ENCODE results near the gene DEPP1. TPM values are rescaled to one million over a fixed set of nuclear protein-coding genes. Genes with fewer than 3 reads are reported as not detected.

Gene DEPP1
- total and polyA plus RNA-seq, 2 donors (not counting 1 experiment from before 2014, with no cell fraction given) = not detected

DNA sequence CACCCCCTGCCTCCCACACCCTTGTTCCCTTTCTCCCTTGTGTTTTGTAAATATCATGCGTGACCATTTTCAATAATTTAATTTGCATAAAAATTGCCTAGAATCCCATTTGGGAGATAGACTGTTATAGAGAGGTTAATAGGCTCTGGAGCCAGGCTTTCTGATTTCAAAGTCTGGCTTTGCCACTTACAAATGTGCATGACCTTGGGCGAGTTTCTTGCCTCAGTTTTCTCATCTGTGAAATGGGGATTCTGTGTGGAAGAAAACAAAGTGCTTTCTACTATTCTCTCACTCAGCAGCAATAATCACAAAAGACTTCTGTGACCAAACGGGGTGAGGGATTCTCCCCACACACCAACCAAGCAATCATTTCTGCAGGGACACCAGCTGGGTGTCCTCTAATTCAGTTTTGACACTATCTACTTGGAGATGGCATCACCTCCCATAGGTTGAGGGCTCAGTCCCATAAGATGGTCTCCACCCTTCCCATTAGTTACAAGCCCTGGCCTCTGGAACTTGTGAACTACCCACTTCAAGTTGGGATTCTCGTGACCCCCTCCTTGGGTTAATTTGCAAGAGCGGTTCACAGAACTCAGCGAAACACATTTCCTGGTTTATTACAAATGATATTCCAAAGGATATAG lies 18.6 kb upstream of the DEPP1 start:
- Histone ChIP-seq H3K27ac (ENCODE audit: low read length in 2 of 2) (no peak overlapping the region), H3K36me3 (replicated peaks in 1 of 2; ENCODE audit: control extremely low read depth in 1 of 2, control insufficient read depth in 1 of 2, extremely low read depth in 1 of 2, insufficient read depth in 2 of 2, low read length in 1 of 2) (no peaks in the 10 kb centered on the region), H3K4me1 (ENCODE audit: control insufficient read depth in 2 of 2, insufficient read depth in 2 of 2, low read length in 2 of 2) (peaks cover 13 to 16% of the 10 kb centered on the region in 2 donors), H3K9me3 (ENCODE audit: control extremely low read depth in 1 of 3, control insufficient read depth in 2 of 3, insufficient read depth in 1 of 3, low read length in 2 of 3) (no peaks in the 10 kb centered on the region), H3K79me2 (ENCODE audit: control insufficient read depth, insufficient read depth, low read length) (peaks cover 11% of the 10 kb centered on the region), H3K9ac (ENCODE audit: low read length) (no peak overlapping the region), H3K27me3 (replicated peaks in 1 of 4; ENCODE audit: control extremely low read depth in 1 of 4, control insufficient read depth in 3 of 4, insufficient read depth in 4 of 4, low read length in 3 of 4) (no peaks in the 10 kb centered on the region), H3K4me2 (replicated peaks; ENCODE audit: low read depth, low read length, poor library complexity, severe bottlenecking) (no peak overlapping the region), H2AFZ (ENCODE audit: insufficient read depth, low read depth, low read length, poor library complexity, severe bottlenecking) (no peak overlapping the region), H4K20me1 (ENCODE audit: control insufficient read depth, insufficient read depth, low read length, poor library complexity, severe bottlenecking) (no peaks in the 10 kb centered on the region), H3K4me3 (ENCODE audit: control extremely low read depth in 1 of 5, extremely low read depth in 1 of 5, insufficient read depth in 1 of 5, low read depth in 2 of 5, low read length in 4 of 5) (no peak overlapping the region)
- no peak overlapping the region for H3K27ac Mint-ChIP-seq
- no peak for DNase-seq
- TF ChIP-seq EZH2 (IDR thresholded peaks at IDR 0.05; ENCODE audit: borderline replicate concordance, insufficient read depth, low read depth, low read length, poor library complexity, severe bottlenecking) = no peak
- TF ChIP-seq, protein P1, sequence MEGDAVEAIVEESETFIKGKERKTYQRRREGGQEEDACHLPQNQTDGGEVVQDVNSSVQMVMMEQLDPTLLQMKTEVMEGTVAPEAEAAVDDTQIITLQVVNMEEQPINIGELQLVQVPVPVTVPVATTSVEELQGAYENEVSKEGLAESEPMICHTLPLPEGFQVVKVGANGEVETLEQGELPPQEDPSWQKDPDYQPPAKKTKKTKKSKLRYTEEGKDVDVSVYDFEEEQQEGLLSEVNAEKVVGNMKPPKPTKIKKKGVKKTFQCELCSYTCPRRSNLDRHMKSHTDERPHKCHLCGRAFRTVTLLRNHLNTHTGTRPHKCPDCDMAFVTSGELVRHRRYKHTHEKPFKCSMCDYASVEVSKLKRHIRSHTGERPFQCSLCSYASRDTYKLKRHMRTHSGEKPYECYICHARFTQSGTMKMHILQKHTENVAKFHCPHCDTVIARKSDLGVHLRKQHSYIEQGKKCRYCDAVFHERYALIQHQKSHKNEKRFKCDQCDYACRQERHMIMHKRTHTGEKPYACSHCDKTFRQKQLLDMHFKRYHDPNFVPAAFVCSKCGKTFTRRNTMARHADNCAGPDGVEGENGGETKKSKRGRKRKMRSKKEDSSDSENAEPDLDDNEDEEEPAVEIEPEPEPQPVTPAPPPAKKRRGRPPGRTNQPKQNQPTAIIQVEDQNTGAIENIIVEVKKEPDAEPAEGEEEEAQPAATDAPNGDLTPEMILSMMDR (IDR thresholded peaks at IDR 0.05) = no peak
- no peak for ATAC-seq (ENCODE audit: low read depth)
- intact Hi-C loops (cut with micrococcal nuclease) = no loop called here
- H3K4me3 Mint-ChIP-seq = no peak overlapping the region
- WGBS (ENCODE audit: insufficient coverage) = 88% methylated on average over 1 of the region's 6 CpGs
- H3K4me1 Mint-ChIP-seq = peaks cover 18% of the 10 kb centered on the region
- CTCF ChIA-PET = no interaction called here
- no peaks in the 10 kb centered on the region for H3K9me3 Mint-ChIP-seq (ENCODE audit: insufficient read depth)
- no peaks in the 10 kb centered on the region for H3K27me3 Mint-ChIP-seq
- POLR2A ChIA-PET = no interaction called here

DNA sequence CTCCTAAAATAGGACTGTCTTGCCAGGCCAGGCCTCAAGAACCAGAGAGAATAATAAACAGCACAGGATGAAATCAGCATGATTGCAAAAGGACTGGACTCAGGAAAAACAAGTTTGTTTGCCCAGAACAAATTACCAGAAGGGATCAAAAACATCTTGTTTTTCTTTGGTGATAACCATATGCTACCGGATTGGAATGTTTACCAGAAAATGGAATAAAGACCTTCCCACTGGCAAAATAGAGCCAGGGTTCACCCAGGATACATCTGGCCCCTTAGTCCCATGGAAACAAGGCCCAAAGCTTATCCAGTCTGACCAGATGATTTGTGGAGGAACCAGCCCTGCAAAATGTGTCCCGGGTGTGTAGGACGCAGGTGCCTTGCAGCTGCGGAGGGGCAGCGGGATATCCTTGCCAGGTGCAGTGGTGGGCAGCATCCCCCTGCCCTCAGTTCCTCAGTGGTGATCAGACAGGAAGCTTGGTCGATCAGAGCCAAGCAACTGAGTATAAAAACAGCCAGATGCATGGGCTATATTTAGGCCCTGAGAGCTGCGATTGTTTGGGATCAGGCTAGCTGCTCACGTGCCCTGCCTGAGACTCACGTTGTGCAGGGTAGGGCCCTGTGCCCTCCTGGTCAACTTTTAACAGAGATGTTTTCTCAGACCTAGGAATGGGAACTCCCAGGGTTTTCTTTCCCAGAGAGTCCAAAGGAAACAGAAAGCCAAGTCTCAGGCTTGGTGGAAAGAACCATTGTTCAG lies 17.5 kb upstream of the DEPP1 start:
- POLR2A ChIA-PET = no interaction called here
- ATAC-seq (ENCODE audit: low read depth) = no peak
- H3K27ac Mint-ChIP-seq = no peak overlapping the region

More for the DNA sequence above, 17.5 kb upstream of the DEPP1 start:
- Mint-ChIP-seq H3K4me3 (no peak overlapping the region), H3K9me3 (ENCODE audit: insufficient read depth) (no peaks in the 10 kb centered on the region), H3K4me1 (peaks cover 11% of the 10 kb centered on the region), H3K27me3 (no peaks in the 10 kb centered on the region)
- Histone ChIP-seq H3K27me3 (replicated peaks in 1 of 4; ENCODE audit: control extremely low read depth in 1 of 4, control insufficient read depth in 3 of 4, insufficient read depth in 4 of 4, low read length in 3 of 4) (no peaks in the 10 kb centered on the region), H3K79me2 (ENCODE audit: control insufficient read depth, insufficient read depth, low read length) (peaks cover 6% of the 10 kb centered on the region), H3K4me1 (ENCODE audit: control insufficient read depth in 2 of 2, insufficient read depth in 2 of 2, low read length in 2 of 2) (peaks cover 7 to 11% of the 10 kb centered on the region in 2 donors), H3K9ac (ENCODE audit: low read length) (no peak overlapping the region), H4K20me1 (ENCODE audit: control insufficient read depth, insufficient read depth, low read length, poor library complexity, severe bottlenecking) (no peaks in the 10 kb centered on the region), H3K4me3 (ENCODE audit: control extremely low read depth in 1 of 5, extremely low read depth in 1 of 5, insufficient read depth in 1 of 5, low read depth in 2 of 5, low read length in 4 of 5) (no peak overlapping the region), H2AFZ (ENCODE audit: insufficient read depth, low read depth, low read length, poor library complexity, severe bottlenecking) (peak overlapping the region; percentile 16), H3K4me2 (replicated peaks; ENCODE audit: low read depth, low read length, poor library complexity, severe bottlenecking) (no peak overlapping the region), H3K27ac (ENCODE audit: low read length in 2 of 2) (no peak overlapping the region), H3K9me3 (ENCODE audit: control extremely low read depth in 1 of 3, control insufficient read depth in 2 of 3, insufficient read depth in 1 of 3, low read length in 2 of 3) (no peaks in the 10 kb centered on the region), H3K36me3 (replicated peaks in 1 of 2; ENCODE audit: control extremely low read depth in 1 of 2, control insufficient read depth in 1 of 2, extremely low read depth in 1 of 2, insufficient read depth in 2 of 2, low read length in 1 of 2) (no peaks in the 10 kb centered on the region)
- intact Hi-C loops (cut with micrococcal nuclease) = no loop called here
- no peak for TF ChIP-seq EZH2 (IDR thresholded peaks at IDR 0.05; ENCODE audit: borderline replicate concordance, insufficient read depth, low read depth, low read length, poor library complexity, severe bottlenecking)
- TF ChIP-seq, protein P1 (IDR thresholded peaks at IDR 0.05) = no peak
- CTCF ChIA-PET = interaction anchor here (0.7 to 1.6 kb wide), 5 partner anchors 10 to 63 kb away, joined by 3 to 8 read pairs (median 3); no protein-coding TSS in a partner anchor
- 14% methylated on average over 8 of the region's 9 CpGs for WGBS (ENCODE audit: insufficient coverage)
- DNase-seq = no peak
